ENCODE measurements around the gene ARID1B. TPM values are rescaled to one million over a fixed set of nuclear protein-coding genes. Genes with fewer than 3 reads are reported as not detected.
A peak's percentile ranks its signal among the peaks of the same experiment; 100 is the strongest.

ARID1B gene
- total and polyA plus RNA-seq, 7 donors = 8.1 to 61.1 (median 53.1) TPM

- Histone ChIP-seq H3K27ac (no peak overlapping the region), H3K27me3 (ENCODE audit: insufficient read depth in 3 of 3, low read length in 2 of 3) (no peaks in the 10 kb centered on the region), H3K9me3 (peaks cover 6% of the 10 kb centered on the region), H3K4me3 (no peak overlapping the region), H3K4me1 (peaks cover 12% of the 10 kb centered on the region), H3K36me3 (ENCODE audit: insufficient read depth in 1 of 2, low read depth in 1 of 2) (no peaks in the 10 kb centered on the region)
- intact Hi-C loops (cut with DNase I) = no loop called here
- DNase-seq = no peak
- TF ChIP-seq CTCF (IDR thresholded peaks at IDR 0.05) = no peak
- ATAC-seq = no peak
- WGBS, 3 donors = 73 to 79% (median 75%) methylated on average over 1 of the region's 1 CpG
Observed at GRCh38 chr6:157056275-157056674, 279.1 kb downstream of the ARID1B start.

- ATAC-seq (no peak), DNase-seq (no peak)
- Histone ChIP-seq H3K36me3 (ENCODE audit: insufficient read depth in 1 of 2, low read depth in 1 of 2) (no peaks in the 10 kb centered on the region), H3K4me3 (no peak overlapping the region), H3K27ac (no peak overlapping the region), H3K9me3 (peaks cover 6% of the 10 kb centered on the region), H3K4me1 (peaks cover 10% of the 10 kb centered on the region), H3K27me3 (ENCODE audit: insufficient read depth in 3 of 3, low read length in 2 of 3) (no peaks in the 10 kb centered on the region)
- 90 to 94% (median 92%) methylated on average over 9 of the region's 9 CpGs for WGBS, 3 donors
- intact Hi-C loops (cut with DNase I) = no loop called here
- no peak for TF ChIP-seq CTCF (IDR thresholded peaks at IDR 0.05)
Observed at GRCh38 chr6:157058574-157058973, 281.4 kb downstream of the ARID1B start.

- no peak for DNase-seq
- H3K4me3 ChIP-seq = no peak overlapping the region
- no peaks in the 10 kb centered on the region for H3K27me3 ChIP-seq (ENCODE audit: insufficient read depth in 3 of 3, low read length in 2 of 3)
- WGBS, 3 donors = 26 to 39% (median 32%) methylated on average over 4 of the region's 4 CpGs
- H3K27ac ChIP-seq = no peak overlapping the region
- TF ChIP-seq CTCF (IDR thresholded peaks at IDR 0.05) = no peak
- intact Hi-C loops (cut with DNase I) = no loop called here
- peaks cover 10% of the 10 kb centered on the region for H3K4me1 ChIP-seq
- ATAC-seq = peak in 1 of 4 donors; percentile 38
- H3K36me3 ChIP-seq (ENCODE audit: insufficient read depth in 1 of 2, low read depth in 1 of 2) = no peaks in the 10 kb centered on the region
- peaks cover 6% of the 10 kb centered on the region for H3K9me3 ChIP-seq
Observed at GRCh38 chr6:157059781-157060180, 282.6 kb downstream of the ARID1B start.

- H3K27ac ChIP-seq = no peak overlapping the region
Observed at GRCh38 chr6:157060440-157060952, 283.3 kb downstream of the ARID1B start.

More at GRCh38 chr6:157060440-157060952, 283.3 kb downstream of the ARID1B start:
- intact Hi-C loops (cut with DNase I) = no loop called here
- TF ChIP-seq CTCF (IDR thresholded peaks at IDR 0.05) = no peak
- H3K4me3 ChIP-seq = no peak overlapping the region
- 12 to 35% (median 20%) methylated on average over 1 of the region's 1 CpG for WGBS, 3 donors
- H3K9me3 ChIP-seq = peaks cover 6% of the 10 kb centered on the region
- peaks cover 10% of the 10 kb centered on the region for H3K4me1 ChIP-seq
- H3K27me3 ChIP-seq (ENCODE audit: insufficient read depth in 3 of 3, low read length in 2 of 3) = no peaks in the 10 kb centered on the region
- no peaks in the 10 kb centered on the region for H3K36me3 ChIP-seq (ENCODE audit: insufficient read depth in 1 of 2, low read depth in 1 of 2)
- no peak for ATAC-seq
- DNase-seq = no peak
